H9 (cell line): ENCODE measurements around the gene CAPN8. TPM values are rescaled to one million over a fixed set of nuclear protein-coding genes. Genes with fewer than 3 reads are reported as not detected.

ENCODE experiments used
- DNase-seq: peaks from one replicate; pipeline ENCODE4 v3.0.0-alpha.2; 2017
- H2AFZ ChIP-seq: one replicate; pipeline ENCODE4 v1.6.1; 2013; ENCODE audit warnings: mild to moderate bottlenecking, low read length, control low read depth, moderate library complexity
- H2AK5ac ChIP-seq: 2 replicates; pipeline ENCODE4 v1.6.1; 2013; ENCODE audit warnings: low read length, control low read depth, mixed read lengths; ENCODE audit not compliant: insufficient read length
- H2BK120ac ChIP-seq: one replicate; pipeline ENCODE4 v1.6.1; 2013; ENCODE audit warnings: low read depth, mild to moderate bottlenecking, low read length, control low read depth, inconsistent platforms; ENCODE audit not compliant: poor library complexity, severe bottlenecking
- H2BK12ac ChIP-seq: 2 replicates; pipeline ENCODE4 v1.6.1; 2013; ENCODE audit warnings: low read length, control low read depth, mixed read lengths, low read depth; ENCODE audit not compliant: insufficient read length
- H2BK15ac ChIP-seq: 2 replicates; pipeline ENCODE4 v1.6.1; 2013; ENCODE audit warnings: low read depth, low read length, control low read depth
- H2BK20ac ChIP-seq: one replicate; pipeline ENCODE4 v1.6.1; 2013; ENCODE audit warnings: low read depth, mild to moderate bottlenecking, low read length, control low read depth, inconsistent platforms; ENCODE audit not compliant: poor library complexity, severe bottlenecking
- H2BK5ac ChIP-seq: 2 replicates; pipeline ENCODE4 v1.6.1; 2013; ENCODE audit warnings: low read length, control low read depth, mixed read lengths; ENCODE audit not compliant: insufficient read length
- H3K14ac ChIP-seq: 2 replicates; pipeline ENCODE4 v1.6.1; 2013; ENCODE audit warnings: low read length, control low read depth; ENCODE audit not compliant: insufficient read depth
- H3K18ac ChIP-seq: 2 replicates; pipeline ENCODE4 v1.6.1; 2013; ENCODE audit warnings: low read depth, mild to moderate bottlenecking, mixed read lengths, low read length, control low read depth; ENCODE audit not compliant: insufficient read length
- H3K23ac ChIP-seq: 2 replicates; pipeline ENCODE4 v1.6.1; 2013; ENCODE audit warnings: low read length, control low read depth, mixed read lengths, low read depth; ENCODE audit not compliant: insufficient read length
- H3K23me2 ChIP-seq: 2 replicates; pipeline ENCODE4 v1.6.1; 2013; ENCODE audit warnings: low read depth, mild to moderate bottlenecking, mixed read lengths, low read length, control low read depth; ENCODE audit not compliant: insufficient read length, poor library complexity, severe bottlenecking
- H3K27ac ChIP-seq: 2 replicates; pipeline ENCODE4 v1.5.1; 2013; ENCODE audit warnings: low read length, control low read depth, mixed read lengths, low read depth; ENCODE audit not compliant: insufficient read length
- H3K27me3 ChIP-seq: 2 replicates; pipeline ENCODE4 v1.6.1; 2013; ENCODE audit warnings: low read length, control low read depth, inconsistent platforms; ENCODE audit not compliant: insufficient read depth
- H3K4ac ChIP-seq: 2 replicates; pipeline ENCODE4 v1.6.1; 2013; ENCODE audit warnings: low read depth, mild to moderate bottlenecking, control low read depth, inconsistent platforms, low read length, moderate library complexity
- H3K4me1 ChIP-seq: 2 replicates; pipeline ENCODE4 v1.6.1; 2013; ENCODE audit warnings: low read length, control low read depth, inconsistent platforms; ENCODE audit not compliant: insufficient read depth
- H3K4me2 ChIP-seq: 2 replicates; pipeline ENCODE4 v1.6.1; 2013; ENCODE audit warnings: low read length, control low read depth, mixed read lengths; ENCODE audit not compliant: insufficient read length, insufficient read depth
- H3K56ac ChIP-seq: 2 replicates; pipeline ENCODE4 v1.6.1; 2013; ENCODE audit warnings: low read depth, mild to moderate bottlenecking, mixed read lengths, low read length, control low read depth; ENCODE audit not compliant: insufficient read length
- H3K79me1 ChIP-seq: 2 replicates; pipeline ENCODE4 v1.6.1; 2013; ENCODE audit warnings: low read depth, mild to moderate bottlenecking, moderate library complexity, low read length, control low read depth, inconsistent platforms; ENCODE audit not compliant: insufficient read depth, poor library complexity, severe bottlenecking
- H3K79me2 ChIP-seq: 2 replicates; pipeline ENCODE4 v1.6.1; 2013; ENCODE audit warnings: low read length, control low read depth, inconsistent platforms; ENCODE audit not compliant: insufficient read depth
- H3K9ac ChIP-seq: 2 replicates; pipeline ENCODE4 v1.6.1; 2013; ENCODE audit warnings: low read length, control low read depth, mixed read lengths; ENCODE audit not compliant: insufficient read length; ENCODE audit errors: extremely low read depth
- H3K9me3 ChIP-seq: one replicate; pipeline ENCODE4 v1.6.1; 2013; ENCODE audit warnings: low read depth, low read length, inconsistent platforms; ENCODE audit not compliant: control insufficient read depth
- H3T11ph ChIP-seq: one replicate; pipeline ENCODE4 v1.6.1; 2013; ENCODE audit warnings: mild to moderate bottlenecking, low read length, control low read depth, inconsistent platforms
- H4K20me1 ChIP-seq: one replicate; pipeline ENCODE4 v1.6.1; 2013; ENCODE audit not compliant: control insufficient read depth, insufficient read length, insufficient read depth
- H4K5ac ChIP-seq: 2 replicates; pipeline ENCODE4 v1.6.1; 2013; ENCODE audit warnings: low read depth, mild to moderate bottlenecking, mixed read lengths, low read length, control low read depth; ENCODE audit not compliant: insufficient read length
- H4K8ac ChIP-seq: replicated peaks from 2 replicates; pipeline ENCODE4 v1.6.1; 2013; ENCODE audit warnings: low read length, control low read depth, mixed read lengths, low read depth; ENCODE audit not compliant: insufficient read length
- H4K91ac ChIP-seq: 2 replicates; pipeline ENCODE4 v1.6.1; 2013; ENCODE audit warnings: low read depth, mild to moderate bottlenecking, moderate library complexity, mixed read lengths, low read length, control low read depth; ENCODE audit not compliant: insufficient read length
- H3K27ac Mint-ChIP-seq, 3 experiments: 2 replicates in 2 of 3; 3 replicates in 1 of 3; pipeline ENCODE4 v1.8.0; 2020 to 2021; ENCODE audit warnings: mixed read lengths in 3 of 3, mild to moderate bottlenecking in 1 of 3, moderate library complexity in 1 of 3
- H3K27me3 Mint-ChIP-seq: 2 replicates; pipeline ENCODE4 v1.8.0; 2021; ENCODE audit warnings: low read depth, mild to moderate bottlenecking, moderate library complexity, mixed read lengths
- H3K36me3 Mint-ChIP-seq, 3 experiments: 2 replicates in 2 of 3; 3 replicates in 1 of 3; pipeline ENCODE4 v1.8.0; 2020 to 2021; ENCODE audit warnings: low read depth in 3 of 3, mixed read lengths in 3 of 3; ENCODE audit not compliant: insufficient read depth in 1 of 3
- H3K4me1 Mint-ChIP-seq, 2 experiments: 2 replicates each; pipeline ENCODE4 v1.8.0; 2020; ENCODE audit warnings: mixed read lengths in 2 of 2
- H3K4me3 Mint-ChIP-seq, 2 experiments: 2 replicates in 1 of 2; 3 replicates in 1 of 2; pipeline ENCODE4 v1.8.0; 2020 to 2021; ENCODE audit warnings: mild to moderate bottlenecking in 2 of 2, mixed read lengths in 2 of 2, moderate library complexity in 1 of 2
- H3K9me3 Mint-ChIP-seq, 2 experiments: 2 replicates in 1 of 2; 3 replicates in 1 of 2; pipeline ENCODE4 v1.8.0; 2020; ENCODE audit warnings: mild to moderate bottlenecking in 2 of 2, mixed read lengths in 2 of 2, moderate library complexity in 1 of 2
- CTCF ChIP-seq: fragments of 200-600 bp; sonication (generic); conservative IDR thresholded peaks from 3 replicates; pipeline ENCODE4 v1.8.0; 2021; ENCODE audit warnings: antibody characterized with exemption, mild to moderate bottlenecking
- WGBS: extraction: QIAGEN DNeasy Blood & Tissue Kit; methylation state at CpG from one replicate; pipeline ENCODE4 v1.1.7; 2013; ENCODE audit warnings: missing lambda C conversion rate, low lambda C conversion rate, mixed read lengths; ENCODE audit not compliant: insufficient read length; ENCODE audit errors: extremely low coverage; 5-methylcytosine and 5-hydroxymethylcytosine counted together
- total RNA-seq: library from RNA; stranded (reverse); gene quantifications from 2 replicates; pipeline ENCODE4 v1.2.1, GENCODE V29; 2021

Gene CAPN8
- total RNA-seq, 1 experiment from 2014 or later = not detected

- H3K36me3 Mint-ChIP-seq = no peaks in the 10 kb centered on the region
- Histone ChIP-seq H3K23me2 (no peaks in the 10 kb centered on the region), H2BK15ac (no peak overlapping the region), H2BK5ac (no peak overlapping the region), H3K9me3 (no peaks in the 10 kb centered on the region), H3K14ac (peak overlapping the region; percentile 41; the same call in 1 of the 2 replicates), H2BK20ac (no peak overlapping the region), H4K8ac (no peak overlapping the region), H3K4ac (no peak overlapping the region; the same call in 1 of the 2 replicates), H4K5ac (no peak overlapping the region), H3K27ac (no peak overlapping the region), H2BK120ac (no peak overlapping the region), H3K4me1 (no peaks in the 10 kb centered on the region), H3K79me2 (no peaks in the 10 kb centered on the region), H2AFZ (peak overlapping the region; percentile 1), H3K18ac (peak overlapping the region; percentile 78), H2AK5ac (no peak overlapping the region), H3T11ph (no peak overlapping the region), H3K4me2 (no peak overlapping the region), H3K9ac (no peak overlapping the region), H3K56ac (no peak overlapping the region), H3K27me3 (no peaks in the 10 kb centered on the region), H4K91ac (no peak overlapping the region), H3K23ac (no peak overlapping the region), H4K20me1 (no peaks in the 10 kb centered on the region), H2BK12ac (no peak overlapping the region), H3K79me1 (no peaks in the 10 kb centered on the region)
- DNase-seq = no peak
- peaks cover 3% of the 10 kb centered on the region for H3K27me3 Mint-ChIP-seq
- H3K27ac Mint-ChIP-seq = no peak overlapping the region
- no peak overlapping the region for H3K4me3 Mint-ChIP-seq
- no CpG with 5 or more reads among the region's 11 CpGs for WGBS
- TF ChIP-seq CTCF = no peak
- H3K9me3 Mint-ChIP-seq = no peaks in the 10 kb centered on the region
- H3K4me1 Mint-ChIP-seq = peaks cover 8 to 17% of the 10 kb centered on the region in 2 experiments
These were observed 164.7 kb downstream of the CAPN8 start for GRCh38 chr1:223500560-223501425.
